Measurements from ENCODE around the gene FXYD2. TPM values are rescaled to one million over a fixed set of nuclear protein-coding genes. Genes with fewer than 3 reads are reported as not detected.

The FXYD2 gene
- total and polyA plus RNA-seq, 10 of the 15 experiments (the other 5 are each of a cell fraction or from before 2014, with no cell fraction given), result 1.2 to 4.5 (median 2.4) TPM

- Histone ChIP-seq H3K4me3 (no peak overlapping the region), H3K36me3 (ENCODE audit: control insufficient read depth in 2 of 2, insufficient read depth in 2 of 2, low read length in 1 of 2) (no peaks in the 10 kb centered on the region), H3K9me3 (replicated peaks; ENCODE audit: control insufficient read depth, insufficient read depth, low read length) (no peaks in the 10 kb centered on the region), H3K27ac (ENCODE audit: control insufficient read depth, insufficient read depth) (no peak overlapping the region), H3K9ac (ENCODE audit: control insufficient read depth, insufficient read depth, low read length) (no peak overlapping the region), H3K4me1 (ENCODE audit: control insufficient read depth, insufficient read depth, low read length) (no peaks in the 10 kb centered on the region; the same call in 1 of the 2 replicates), H2AFZ (ENCODE audit: control insufficient read depth, low read depth, low read length) (no peak overlapping the region), H3K27me3 (replicated peaks in 1 of 2; ENCODE audit: control insufficient read depth in 2 of 2, insufficient read depth in 2 of 2, low read length in 1 of 2) (peaks cover 0 to 7% of the 10 kb centered on the region in 2 experiments; a peak in 1 of 4 replicates), H3K79me2 (ENCODE audit: control insufficient read depth, insufficient read depth, low read length) (no peaks in the 10 kb centered on the region), H3K4me2 (ENCODE audit: control insufficient read depth, insufficient read depth) (no peak overlapping the region), H4K20me1 (ENCODE audit: control insufficient read depth, insufficient read depth) (no peaks in the 10 kb centered on the region)
- no peak for DNase-seq (ENCODE audit: low read depth, low spot score)
- no TSS peak for BruUV-seq (replicated peaks)
- FAIRE-seq, result no peak
- SMC1A ChIA-PET (ENCODE audit: uncharacterized antibody, unreplicated experiment), result interaction anchor here (1.0 to 7.9 kb wide), 4 partner anchors 14 to 212 kb away, joined by 3 to 163 read pairs (median 50); no protein-coding TSS in a partner anchor
- in situ Hi-C loops (cut with MboI), result loop anchor here (5.0 kb wide), 2 partner anchors 106 to 216 kb away; no protein-coding TSS in a partner anchor
- WGBS (ENCODE audit: insufficient coverage, insufficient replicate concordance, low lambda C conversion rate, missing lambda C conversion rate), result 27% methylated on average over 11 of the region's 11 CpGs
- POLR2A ChIA-PET, result interaction anchor here (1.4 kb wide), 1 partner anchor 13 kb away, joined by 3 read pairs; no protein-coding TSS in a partner anchor
- RAD21 ChIA-PET (ENCODE audit: unreplicated experiment), result interaction anchor here (3.6 to 7.2 kb wide), 4 partner anchors 17 to 213 kb away, joined by 13 to 135 read pairs (median 55); partner anchors contain the start of gene FXYD2
- intact Hi-C loops (cut with micrococcal nuclease; ENCODE audit: unreplicated experiment), result no loop called here
- ATAC-seq, result no peak
- CTCF ChIA-PET, result interaction anchor here (1.1 to 5.9 kb wide), 5 partner anchors 17 to 212 kb away, joined by 3 to 238 read pairs (median 9); partner anchors contain the start of gene FXYD2
- no peak for TF ChIP-seq TBL1XR1 (IDR thresholded peaks at IDR 0.05; ENCODE audit: low read depth, low read length)
- TF ChIP-seq ZNF622 (IDR thresholded peaks at IDR 0.05), result no peak
- no peak for TF ChIP-seq ZBTB11 (CRISPR knock-in tag; IDR thresholded peaks at IDR 0.05)
- no peak for TF ChIP-seq CBX5 (IDR thresholded peaks at IDR 0.05; ENCODE audit: low read depth)
- no peak for TF ChIP-seq HDGF (IDR thresholded peaks at IDR 0.05)
- no peak for TF ChIP-seq SMAD5 (IDR thresholded peaks at IDR 0.05; ENCODE audit: low read depth)
- no peak for TF ChIP-seq MYB (IDR thresholded peaks at IDR 0.05; ENCODE audit: borderline replicate concordance, low read depth, low read length)
- TF ChIP-seq PAX5 (IDR thresholded peaks at IDR 0.05; ENCODE audit: borderline replicate concordance, low read depth, low read length), result no peak
- no peak for TF ChIP-seq TCF3 (IDR thresholded peaks at IDR 0.05; ENCODE audit: borderline replicate concordance, insufficient read depth, low read depth, low read length)
- no peak for TF ChIP-seq YY1 (IDR thresholded peaks at IDR 0.05; ENCODE audit: low read depth, low read length)
- TF ChIP-seq E2F4 (IDR thresholded peaks at IDR 0.05; ENCODE audit: low read depth, low read length), result no peak
- no peak for TF ChIP-seq USF1 (IDR thresholded peaks at IDR 0.05; ENCODE audit: borderline replicate concordance, extremely low read length, insufficient read depth, low read depth, low read length)
- no peak for TF ChIP-seq POLR2AphosphoS5 (IDR thresholded peaks at IDR 0.05; ENCODE audit: low read length)
- no peak for TF ChIP-seq TARDBP (IDR thresholded peaks at IDR 0.05; ENCODE audit: borderline replicate concordance)
- TF ChIP-seq STAT1 (conservative IDR thresholded peaks at IDR 0.05), result no peak
Measured at GRCh38 chr11:117840881-117841550, 16.5 kb upstream of the FXYD2 start.
